GM12874 (cell line): ENCODE results near the gene FAM124A.

ENCODE experiments used
- TF ChIP-seq, protein P1 (sequence below): IDR thresholded peaks from 2 replicates; pipeline ENCODE4 v1.5.1; 2011; ENCODE audit warnings: low read depth, mild to moderate bottlenecking, control low read depth, low read length, moderate library complexity; ENCODE audit not compliant: insufficient read depth

FAM124A gene

DNA sequence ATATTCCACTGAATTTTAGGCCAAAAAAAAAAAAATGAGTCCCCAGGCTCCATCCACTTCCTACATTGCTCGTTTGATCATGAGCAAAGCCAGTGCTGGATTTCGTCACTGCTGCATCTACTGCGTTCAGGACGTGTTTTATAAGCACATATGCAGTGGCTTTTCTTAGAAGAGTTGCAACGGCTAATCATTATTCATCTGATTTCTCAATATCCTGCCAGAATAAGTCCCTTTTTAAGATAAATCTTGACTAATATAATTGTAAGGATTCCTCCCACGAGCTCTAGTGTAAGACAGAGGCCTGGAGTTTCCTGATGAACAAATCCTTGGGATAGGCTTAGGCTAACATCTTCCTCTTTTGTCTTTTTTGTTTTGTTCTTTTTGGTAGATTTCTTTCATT is 19.5 kb downstream of the FAM124A start:
- TF ChIP-seq, protein P1, sequence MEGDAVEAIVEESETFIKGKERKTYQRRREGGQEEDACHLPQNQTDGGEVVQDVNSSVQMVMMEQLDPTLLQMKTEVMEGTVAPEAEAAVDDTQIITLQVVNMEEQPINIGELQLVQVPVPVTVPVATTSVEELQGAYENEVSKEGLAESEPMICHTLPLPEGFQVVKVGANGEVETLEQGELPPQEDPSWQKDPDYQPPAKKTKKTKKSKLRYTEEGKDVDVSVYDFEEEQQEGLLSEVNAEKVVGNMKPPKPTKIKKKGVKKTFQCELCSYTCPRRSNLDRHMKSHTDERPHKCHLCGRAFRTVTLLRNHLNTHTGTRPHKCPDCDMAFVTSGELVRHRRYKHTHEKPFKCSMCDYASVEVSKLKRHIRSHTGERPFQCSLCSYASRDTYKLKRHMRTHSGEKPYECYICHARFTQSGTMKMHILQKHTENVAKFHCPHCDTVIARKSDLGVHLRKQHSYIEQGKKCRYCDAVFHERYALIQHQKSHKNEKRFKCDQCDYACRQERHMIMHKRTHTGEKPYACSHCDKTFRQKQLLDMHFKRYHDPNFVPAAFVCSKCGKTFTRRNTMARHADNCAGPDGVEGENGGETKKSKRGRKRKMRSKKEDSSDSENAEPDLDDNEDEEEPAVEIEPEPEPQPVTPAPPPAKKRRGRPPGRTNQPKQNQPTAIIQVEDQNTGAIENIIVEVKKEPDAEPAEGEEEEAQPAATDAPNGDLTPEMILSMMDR, result no peak

DNA sequence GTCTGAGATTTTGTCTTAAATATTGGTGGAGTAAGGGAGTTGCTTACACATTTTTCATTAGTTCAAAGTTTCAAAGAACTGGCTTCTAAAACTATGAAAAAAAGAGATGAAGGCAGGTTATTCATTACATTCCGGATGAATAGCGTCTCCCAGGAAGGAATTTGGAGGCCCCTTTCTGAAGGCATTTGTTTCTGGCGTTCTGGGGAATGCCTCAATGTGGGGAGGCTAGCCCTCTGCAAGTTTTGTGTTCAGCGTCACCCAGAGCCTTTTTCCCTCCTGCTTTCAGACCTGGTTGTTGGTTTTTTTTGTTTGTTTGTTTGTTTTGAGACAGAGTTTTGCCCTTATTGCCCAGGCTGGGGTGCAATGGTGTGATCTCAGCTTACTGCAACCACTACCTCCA is 21.0 kb downstream of the FAM124A start:
- TF ChIP-seq, protein P1, result no peak

DNA sequence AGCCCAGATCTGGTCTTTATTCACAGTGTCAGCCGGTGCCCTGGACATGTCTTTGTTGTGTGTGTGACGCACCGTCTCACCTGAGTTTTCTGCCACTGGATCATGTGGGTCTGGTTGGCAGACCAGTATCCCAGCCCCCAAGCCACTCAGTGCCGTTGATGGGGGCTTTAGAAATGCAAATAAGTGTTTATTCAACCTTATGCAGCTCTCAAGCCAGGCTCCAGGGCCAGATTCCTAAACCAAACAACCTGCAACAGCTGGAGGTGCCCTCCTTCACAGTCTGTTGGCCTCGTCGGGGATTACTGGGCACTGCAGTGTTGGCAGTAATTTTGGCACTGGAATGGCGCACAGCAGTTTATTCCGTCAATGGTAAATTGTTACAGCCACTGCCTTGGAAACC is 21.6 kb downstream of the FAM124A start:
- TF ChIP-seq, protein P1, result no peak

DNA sequence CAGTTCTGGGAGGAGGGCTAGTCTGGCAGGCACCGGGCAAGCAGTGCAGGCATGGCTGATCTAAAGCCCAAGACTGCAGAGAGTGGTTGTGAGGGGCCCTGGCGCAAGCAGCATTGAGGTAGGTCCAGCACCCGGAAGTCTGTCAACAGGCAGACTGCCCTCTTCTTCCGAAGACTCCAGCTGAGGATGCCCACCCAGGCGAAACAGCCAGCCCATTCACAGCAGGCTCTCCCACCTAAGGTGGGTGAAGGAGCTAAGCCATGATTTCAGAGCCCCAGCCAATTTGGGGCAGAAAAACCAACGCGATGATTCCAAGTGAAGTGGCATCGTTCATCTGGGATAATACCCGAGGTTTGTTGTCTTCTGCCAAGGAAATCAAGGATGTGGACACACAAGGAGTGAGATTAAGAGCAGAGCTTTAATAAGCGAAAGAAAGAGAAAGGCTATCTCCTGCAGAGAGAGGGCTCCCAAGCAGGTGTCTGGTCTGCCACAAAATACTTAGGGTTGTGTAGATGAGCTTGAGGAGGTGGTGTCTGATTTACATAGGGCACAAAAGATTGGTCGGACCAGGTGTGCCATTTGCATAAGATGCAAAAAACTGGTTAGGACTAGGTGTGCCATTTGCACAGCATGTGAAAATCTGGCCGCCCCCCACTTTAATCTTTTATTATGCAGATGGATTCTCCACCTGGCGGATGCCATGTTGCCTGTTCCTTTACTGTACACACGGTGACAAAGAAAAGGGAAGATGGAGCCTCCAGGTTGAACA is 22.6 kb downstream of the FAM124A start:
- TF ChIP-seq, protein P1, result no peak

DNA sequence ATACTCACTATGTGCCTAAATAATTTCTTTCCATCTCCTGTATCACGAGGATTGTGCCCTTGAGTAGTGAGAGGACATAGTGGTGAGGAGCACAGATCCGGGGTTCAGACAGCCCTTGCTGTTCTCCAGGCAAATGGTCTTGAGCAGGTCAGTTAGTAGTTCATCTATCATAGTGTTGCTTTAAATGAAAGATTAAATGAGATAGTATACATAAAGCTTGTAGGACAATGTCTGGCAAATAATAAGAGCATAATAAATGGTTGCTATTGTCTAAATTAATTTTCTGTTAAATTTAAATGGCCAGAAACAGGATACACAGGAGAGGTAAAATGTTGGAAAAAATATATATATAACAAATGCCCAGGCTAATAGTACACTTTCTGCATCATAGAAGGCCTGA is 23.4 kb downstream of the FAM124A start:
- TF ChIP-seq, protein P1, result no peak

DNA sequence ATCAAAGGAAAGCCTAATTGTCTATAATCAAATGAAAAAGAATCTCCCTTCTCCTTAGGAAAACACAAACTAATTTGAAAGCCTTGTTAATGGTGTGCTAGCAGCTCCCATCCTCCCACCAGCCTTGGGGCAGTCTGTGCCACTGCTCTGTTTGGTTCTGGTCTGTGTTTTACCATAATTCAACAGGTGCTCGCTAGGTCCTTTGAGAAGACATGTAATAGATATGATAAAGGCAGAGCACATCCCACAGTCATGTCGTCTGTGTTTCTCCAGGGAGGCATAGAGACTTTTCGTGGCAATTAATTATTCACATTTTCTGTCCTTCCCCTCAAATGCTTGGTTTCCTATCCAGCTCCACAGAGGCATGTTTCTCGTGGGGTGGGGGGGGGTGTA is 23.8 kb downstream of the FAM124A start:
- TF ChIP-seq, protein P1, result no peak

DNA sequence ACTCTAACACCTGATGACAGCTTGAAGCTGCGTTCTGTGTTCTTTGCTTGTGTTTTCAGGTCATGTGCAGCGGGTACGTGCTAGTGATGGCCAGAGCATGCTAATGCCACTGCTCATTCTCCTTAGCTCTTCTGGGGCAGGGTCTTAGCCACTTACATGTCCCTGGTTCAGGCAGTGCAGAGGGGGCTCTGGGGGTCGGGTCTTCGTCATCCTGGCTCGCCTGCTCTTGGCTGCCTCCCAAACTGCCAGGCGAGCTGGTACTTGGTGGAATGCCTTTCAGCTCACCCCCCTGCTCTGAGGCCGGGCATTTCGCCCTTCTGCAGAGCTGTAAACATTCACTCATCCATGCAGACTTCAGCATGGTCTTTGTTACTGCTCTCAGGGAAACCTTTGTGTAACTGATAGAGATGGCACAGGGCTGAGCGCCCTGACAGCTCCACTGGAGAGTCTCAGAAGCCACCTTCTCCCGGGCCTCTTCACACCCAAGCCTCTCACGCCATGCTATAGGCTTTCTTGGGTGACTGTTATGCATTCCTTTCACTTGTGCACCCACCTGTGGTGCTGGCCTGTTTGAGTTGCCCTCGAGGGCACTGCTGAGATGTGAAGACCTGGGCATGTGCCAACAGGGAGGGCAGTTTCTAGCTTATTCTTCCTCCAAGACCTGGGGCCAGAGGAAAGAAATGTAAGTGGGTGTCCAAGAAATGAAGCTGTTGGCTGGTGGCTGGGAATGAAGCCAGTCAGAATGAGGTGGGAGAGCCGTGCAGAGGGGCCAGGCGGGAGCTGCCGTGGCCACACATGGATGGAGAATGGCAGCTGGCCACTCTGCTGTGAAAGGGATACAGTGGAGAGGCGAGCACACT is 24.4 kb downstream of the FAM124A start:
- TF ChIP-seq, protein P1, result no peak
